Astrocyte (in vitro differentiated cells and primary cell): ENCODE measurements around the gene CCDC81. TPM values are rescaled to one million over a fixed set of nuclear protein-coding genes. Genes with fewer than 3 reads are reported as not detected.

Experiments used
- DNase-seq: peaks from one replicate; pipeline ENCODE4 v3.0.0-alpha.2; 2010; ENCODE audit warnings: low read depth
- FAIRE-seq: peaks from 2 replicates; lab custom pipeline; 2011; peaks lifted over from hg19 to GRCh38; lab: Jason Lieb, UNC
- H2AFZ ChIP-seq: 2 replicates; pipeline ENCODE4 v1.6.0; 2012; ENCODE audit warnings: low read depth, low read length, inconsistent platforms
- H3K27ac ChIP-seq: 2 replicates; pipeline ENCODE4 v1.5.1; 2011; ENCODE audit warnings: low read depth, low read length, inconsistent platforms
- H3K27me3 ChIP-seq: 2 replicates; pipeline ENCODE4 v1.6.0; 2011; ENCODE audit warnings: low read length, inconsistent platforms; ENCODE audit not compliant: insufficient read depth
- H3K36me3 ChIP-seq: 2 replicates; pipeline ENCODE4 v1.5.1; 2011; ENCODE audit warnings: low read length, inconsistent platforms; ENCODE audit not compliant: insufficient read depth
- H3K4me1 ChIP-seq: 2 replicates; pipeline ENCODE4 v1.5.1; 2011; ENCODE audit warnings: low read length, inconsistent platforms; ENCODE audit not compliant: insufficient read depth
- H3K4me2 ChIP-seq: 2 replicates; pipeline ENCODE4 v1.6.0; 2012; ENCODE audit warnings: low read length, inconsistent platforms
- H3K4me3 ChIP-seq: 2 replicates; pipeline ENCODE4 v1.5.1; 2011; ENCODE audit warnings: low read depth, mild to moderate bottlenecking, low read length, inconsistent platforms; ENCODE audit not compliant: insufficient read depth
- H3K79me2 ChIP-seq: 2 replicates; pipeline ENCODE4 v1.6.0; 2012; ENCODE audit warnings: mild to moderate bottlenecking, low read length, inconsistent platforms; ENCODE audit not compliant: insufficient read depth
- H3K9ac ChIP-seq: 2 replicates; pipeline ENCODE4 v1.6.0; 2012; ENCODE audit warnings: mild to moderate bottlenecking, low read length, inconsistent platforms
- H3K9me3 ChIP-seq: 2 replicates; pipeline ENCODE4 v1.5.1; 2012; ENCODE audit warnings: low read depth, mild to moderate bottlenecking, low read length, inconsistent platforms; ENCODE audit not compliant: insufficient read depth
- H4K20me1 ChIP-seq: 2 replicates; pipeline ENCODE4 v1.6.0; 2012; ENCODE audit warnings: low read length, inconsistent platforms; ENCODE audit not compliant: insufficient read depth
- H3K27ac Mint-ChIP-seq: one replicate; pipeline ENCODE4 v1.8.0; 2021; ENCODE audit warnings: mild to moderate bottlenecking, mixed read lengths; ENCODE audit not compliant: unreplicated experiment
- H3K27me3 Mint-ChIP-seq: one replicate; pipeline ENCODE4 v1.8.0; 2021; ENCODE audit warnings: low read depth, mixed read lengths; ENCODE audit not compliant: unreplicated experiment
- H3K36me3 Mint-ChIP-seq: one replicate; pipeline ENCODE4 v1.8.0; 2021; ENCODE audit warnings: low read depth, mixed read lengths; ENCODE audit not compliant: unreplicated experiment
- H3K4me1 Mint-ChIP-seq: one replicate; pipeline ENCODE4 v1.8.0; 2021; ENCODE audit warnings: low read depth, mixed read lengths; ENCODE audit not compliant: unreplicated experiment
- H3K4me3 Mint-ChIP-seq: one replicate; pipeline ENCODE4 v1.8.0; 2021; ENCODE audit warnings: mild to moderate bottlenecking, moderate library complexity, mixed read lengths; ENCODE audit not compliant: unreplicated experiment
- H3K9me3 Mint-ChIP-seq: one replicate; pipeline ENCODE4 v1.8.0; 2021; ENCODE audit warnings: mild to moderate bottlenecking, mixed read lengths; ENCODE audit not compliant: unreplicated experiment
- EZH2 ChIP-seq: IDR thresholded peaks from 2 replicates; pipeline ENCODE4 v1.6.1; 2012; ENCODE audit warnings: mild to moderate bottlenecking, low read length, inconsistent platforms; ENCODE audit not compliant: insufficient read depth
- total RNA-seq: library from RNA; stranded (reverse); gene quantifications from 2 replicates; pipeline ENCODE4 v1.2.1, GENCODE V29; 2021
- TF ChIP-seq, protein P1 (sequence below): IDR thresholded peaks from 2 replicates; pipeline ENCODE4 v1.5.1; 2011; ENCODE audit warnings: low read depth, mild to moderate bottlenecking, inconsistent platforms, low read length, moderate library complexity; ENCODE audit not compliant: insufficient read depth

CCDC81 gene
- total RNA-seq, 1 donor from 2014 or later, result 4.3 TPM

DNA sequence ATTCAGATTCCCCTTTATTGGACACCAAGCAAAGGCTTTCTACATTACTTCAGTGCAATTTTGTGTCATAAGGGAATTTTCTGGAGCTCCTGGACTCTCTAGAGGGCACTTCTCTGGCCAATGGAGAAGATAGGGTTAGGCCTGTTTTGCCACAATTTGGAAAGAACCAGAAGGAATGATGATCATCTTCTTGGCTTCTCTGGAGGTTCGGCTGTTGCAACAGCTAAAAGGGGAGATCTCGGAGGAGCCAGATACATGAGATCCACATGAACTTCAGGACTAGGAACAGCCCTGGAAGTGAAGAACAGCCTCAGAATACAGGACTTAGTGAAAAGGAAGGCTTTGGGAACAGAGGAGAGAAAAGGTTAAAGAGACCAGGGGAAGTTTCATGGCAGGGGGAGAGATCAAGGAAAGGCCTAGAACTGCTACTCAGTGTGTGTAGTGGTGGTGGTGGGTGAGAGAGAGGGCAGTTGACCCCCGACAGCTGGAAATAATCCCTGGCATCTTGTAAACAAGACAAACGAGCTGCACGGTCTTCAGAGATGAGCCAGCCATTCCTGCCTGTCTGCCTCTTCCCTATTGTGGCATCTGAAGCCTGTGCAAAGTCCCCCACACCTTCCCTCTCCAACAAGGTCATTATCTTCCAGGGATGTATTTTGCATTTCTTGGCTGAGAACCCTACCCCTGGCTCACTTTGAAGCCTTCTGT is 83.8 kb downstream of the CCDC81 start:
- no peak for TF ChIP-seq EZH2
- TF ChIP-seq, protein P1, sequence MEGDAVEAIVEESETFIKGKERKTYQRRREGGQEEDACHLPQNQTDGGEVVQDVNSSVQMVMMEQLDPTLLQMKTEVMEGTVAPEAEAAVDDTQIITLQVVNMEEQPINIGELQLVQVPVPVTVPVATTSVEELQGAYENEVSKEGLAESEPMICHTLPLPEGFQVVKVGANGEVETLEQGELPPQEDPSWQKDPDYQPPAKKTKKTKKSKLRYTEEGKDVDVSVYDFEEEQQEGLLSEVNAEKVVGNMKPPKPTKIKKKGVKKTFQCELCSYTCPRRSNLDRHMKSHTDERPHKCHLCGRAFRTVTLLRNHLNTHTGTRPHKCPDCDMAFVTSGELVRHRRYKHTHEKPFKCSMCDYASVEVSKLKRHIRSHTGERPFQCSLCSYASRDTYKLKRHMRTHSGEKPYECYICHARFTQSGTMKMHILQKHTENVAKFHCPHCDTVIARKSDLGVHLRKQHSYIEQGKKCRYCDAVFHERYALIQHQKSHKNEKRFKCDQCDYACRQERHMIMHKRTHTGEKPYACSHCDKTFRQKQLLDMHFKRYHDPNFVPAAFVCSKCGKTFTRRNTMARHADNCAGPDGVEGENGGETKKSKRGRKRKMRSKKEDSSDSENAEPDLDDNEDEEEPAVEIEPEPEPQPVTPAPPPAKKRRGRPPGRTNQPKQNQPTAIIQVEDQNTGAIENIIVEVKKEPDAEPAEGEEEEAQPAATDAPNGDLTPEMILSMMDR, result no peak
- FAIRE-seq (no peak), DNase-seq (no peak)
- Mint-ChIP-seq H3K27ac (no peak overlapping the region), H3K27me3 (no peaks in the 10 kb centered on the region), H3K9me3 (no peaks in the 10 kb centered on the region), H3K36me3 (peaks cover 7% of the 10 kb centered on the region), H3K4me1 (peaks cover 39% of the 10 kb centered on the region), H3K4me3 (no peak overlapping the region)
- no peak overlapping the region for H3K4me3 ChIP-seq
- peak overlapping the region; percentile 86 for H3K27ac ChIP-seq
- H2AFZ ChIP-seq, result no peak overlapping the region
- peaks cover 28% of the 10 kb centered on the region for H3K4me1 ChIP-seq
- H3K9ac ChIP-seq, result peak overlapping the region; percentile 63
- no peaks in the 10 kb centered on the region for H3K27me3 ChIP-seq
- H3K9me3 ChIP-seq, result no peaks in the 10 kb centered on the region
- H3K36me3 ChIP-seq, result no peaks in the 10 kb centered on the region
- H3K4me2 ChIP-seq, result peak overlapping the region; percentile 17
- H4K20me1 ChIP-seq, result no peaks in the 10 kb centered on the region
- H3K79me2 ChIP-seq, result no peaks in the 10 kb centered on the region

DNA sequence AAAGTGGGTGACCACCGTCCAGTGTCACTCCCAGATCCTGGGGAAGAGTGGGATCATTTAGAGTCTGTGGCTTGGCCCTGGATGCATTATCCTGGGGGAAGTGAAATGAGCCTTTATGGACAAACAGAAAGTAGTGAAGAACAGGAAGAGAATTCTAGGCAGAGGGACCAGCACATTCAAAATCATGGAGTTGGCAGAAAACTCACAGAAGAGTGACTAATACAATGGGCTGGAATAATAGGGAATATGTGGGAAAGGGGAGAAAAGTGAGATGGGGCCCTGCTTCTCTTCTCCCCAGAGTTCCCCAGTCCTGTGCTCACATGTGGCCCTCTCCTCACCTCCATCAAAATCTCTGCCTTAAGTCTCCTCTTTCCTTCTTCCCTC is 84.3 kb downstream of the CCDC81 start:
- H3K27ac Mint-ChIP-seq, result no peak overlapping the region

More for the DNA sequence above, 84.3 kb downstream of the CCDC81 start:
- H2AFZ ChIP-seq, result no peak overlapping the region
- Mint-ChIP-seq H3K27me3 (no peaks in the 10 kb centered on the region), H3K4me1 (peaks cover 39% of the 10 kb centered on the region), H3K9me3 (no peaks in the 10 kb centered on the region), H3K4me3 (no peak overlapping the region), H3K36me3 (peaks cover 8% of the 10 kb centered on the region)
- TF ChIP-seq, protein P1, result no peak
- no peak for TF ChIP-seq EZH2
- peak overlapping the region; percentile 63 for H3K9ac ChIP-seq
- peaks cover 28% of the 10 kb centered on the region for H3K4me1 ChIP-seq
- FAIRE-seq (no peak), DNase-seq (peak; percentile 58)
- H3K27ac ChIP-seq, result peak overlapping the region; percentile 86
- H4K20me1 ChIP-seq, result no peaks in the 10 kb centered on the region
- no peaks in the 10 kb centered on the region for H3K27me3 ChIP-seq
- peak overlapping the region; percentile 51 for H3K4me2 ChIP-seq
- H3K4me3 ChIP-seq, result no peak overlapping the region
- no peaks in the 10 kb centered on the region for H3K9me3 ChIP-seq
- no peaks in the 10 kb centered on the region for H3K79me2 ChIP-seq
- no peaks in the 10 kb centered on the region for H3K36me3 ChIP-seq
